K562 (cell line): ENCODE results near the gene BPTF. TPM values are rescaled to one million over a fixed set of nuclear protein-coding genes. Genes with fewer than 3 reads are reported as not detected.

Source experiments
- CBFA2T3 ChIP-seq: fragments of 450-650 bp; IDR thresholded peaks from 2 replicates; pipeline ENCODE4 v1.6.1; 2017
- CXXC5 ChIP-seq: fragments of 250-450 bp; sonication (Bioruptor Pico); IDR thresholded peaks from 2 replicates; pipeline ENCODE4 v1.8.0; 2022; ENCODE audit warnings: inconsistent platforms, mild to moderate bottlenecking, moderate library complexity
- EGR1 ChIP-seq: fragments of 450-650 bp; conservative IDR thresholded peaks from 2 replicates; pipeline ENCODE4 v1.6.1; 2017; ENCODE audit warnings: mild to moderate bottlenecking
- ERF ChIP-seq: fragments of 450-650 bp; formaldehyde crosslinking; IDR thresholded peaks from 2 replicates; pipeline ENCODE4 v1.4.0; 2020; ENCODE audit warnings: mild to moderate bottlenecking, mixed read lengths
- FOXP1 ChIP-seq: sonication (generic); formaldehyde crosslinking; IDR thresholded peaks from 2 replicates; pipeline ENCODE4 v1.8.0; 2022; ENCODE audit warnings: mild to moderate bottlenecking, missing genetic modification reagents
- GATA2 ChIP-seq: sonication (generic); formaldehyde crosslinking; IDR thresholded peaks from 2 replicates; pipeline ENCODE4 v1.4.0; 2020; ENCODE audit warnings: mild to moderate bottlenecking, missing genetic modification reagents
- GATAD2A ChIP-seq: fragments of 450-650 bp; IDR thresholded peaks from 2 replicates; pipeline ENCODE4 v1.6.1; 2017
- HDAC1 ChIP-seq, 2 experiments: fragments of 450-650 bp; IDR thresholded peaks; 2 replicates each; pipeline ENCODE4 v1.6.1; 2016 to 2017; ENCODE audit warnings: inconsistent platforms in 1 of 2, mild to moderate bottlenecking in 1 of 2, moderate library complexity in 1 of 2
- HDAC2 ChIP-seq: fragments of 450-650 bp; IDR thresholded peaks from 2 replicates; pipeline ENCODE4 v1.6.1; 2016; ENCODE audit warnings: mild to moderate bottlenecking
- IRF9 ChIP-seq: fragments of 450-650 bp; IDR thresholded peaks from 2 replicates; pipeline ENCODE4 v1.6.1; 2016; ENCODE audit warnings: missing biosample characterization, missing genetic modification characterization
- KLF10 ChIP-seq: fragments of 250-450 bp; sonication (Bioruptor Pico); IDR thresholded peaks from 2 replicates; pipeline ENCODE4 v1.6.1; 2021; ENCODE audit warnings: matching md5 sums
- L3MBTL2 ChIP-seq: fragments of 450-650 bp; IDR thresholded peaks from 2 replicates; pipeline ENCODE4 v1.6.1; 2016; ENCODE audit warnings: mild to moderate bottlenecking, moderate library complexity
- MCM3 ChIP-seq: fragments of 450-650 bp; IDR thresholded peaks from 2 replicates; pipeline ENCODE4 v1.6.1; 2016
- NBN ChIP-seq: fragments of 450-650 bp; IDR thresholded peaks from 2 replicates; pipeline ENCODE4 v1.6.1; 2016; ENCODE audit warnings: low read depth, mild to moderate bottlenecking
- POLR2A ChIP-seq: fragments of 450-650 bp; conservative IDR thresholded peaks from 2 replicates; pipeline ENCODE4 v1.6.1; 2016
- PRMT5 ChIP-seq: sonication (generic); formaldehyde crosslinking; IDR thresholded peaks from 2 replicates; pipeline ENCODE4 v1.5.0; 2020; ENCODE audit warnings: missing genetic modification reagents
- RNF2 ChIP-seq: sonication (generic); IDR thresholded peaks from 2 replicates; pipeline ENCODE4 v1.6.1; 2016
- SMARCB1 ChIP-seq: IDR thresholded peaks from 2 replicates; pipeline ENCODE4 v1.6.1; 2011; ENCODE audit warnings: improper control_type of control experiment, low read depth; ENCODE audit not compliant: insufficient read length
- SMC3 ChIP-seq: conservative IDR thresholded peaks from 2 replicates; pipeline ENCODE4 v1.6.1; 2011; ENCODE audit warnings: low read depth, low read length, improper control_type of control experiment; ENCODE audit not compliant: insufficient read depth
- ZFP1 ChIP-seq: fragments of 450-650 bp; formaldehyde crosslinking; IDR thresholded peaks from 2 replicates; pipeline ENCODE4 v1.4.0; 2020; ENCODE audit warnings: mild to moderate bottlenecking, mixed read lengths
- ZNF146 ChIP-seq: IDR thresholded peaks from one replicate; pipeline ENCODE4 v1.6.1; 2018; ENCODE audit warnings: missing compliant biosample characterization; ENCODE audit not compliant: unreplicated experiment
- ZNF41 ChIP-seq: fragments of 250-450 bp; sonication (Bioruptor Pico); conservative IDR thresholded peaks from 2 replicates; pipeline ENCODE4 v1.4.0; 2020; ENCODE audit warnings: mild to moderate bottlenecking
- ZNF707 ChIP-seq: fragments of 250-450 bp; sonication (Bioruptor Pico); conservative IDR thresholded peaks from 2 replicates; pipeline ENCODE4 v1.8.0; 2022; ENCODE audit warnings: inconsistent platforms, mild to moderate bottlenecking, moderate library complexity
- polyA plus RNA-seq, 8 experiments: library from polyadenylated mRNA; depleted of rRNA in 4 of 8; stranded (reverse) in 5 of 8; unstranded in 3 of 8; fragments of >200 nt; fragmentation: Nextera tagmentation in 2 of 8; fragmentation: Illumina TruSeq in 1 of 8; extraction: Ambion mirVana in 2 of 8; extraction: Trizol in 1 of 8; gene quantifications; 2 replicates each; pipeline versions ENCODE4 v1.2.1 to v1.2.3, GENCODE V29; 2011 to 2014; ENCODE audit warnings: inconsistent platforms in 1 of 8, missing spikeins in 1 of 8
- total RNA-seq, 7 experiments: library from RNA; depleted of rRNA in 6 of 7; stranded (reverse); fragments of >200 nt in 6 of 7; fragmentation: Illumina TruSeq in 2 of 7; extraction: Trizol in 2 of 7; gene quantifications; 2 replicates each; pipeline versions ENCODE4 v1.2.1 to v1.2.3, GENCODE V29; 2011 to 2021; ENCODE audit warnings: low replicate concordance in 1 of 7
- TF ChIP-seq, protein P1 (sequence below): fragments of 450-650 bp; IDR thresholded peaks from 2 replicates; pipeline ENCODE4 v1.7.1; 2018; ENCODE audit warnings: mild to moderate bottlenecking, low read depth; ENCODE audit not compliant: partially characterized antibody
- TF ChIP-seq, protein P2 (sequence below): fragments of 250-450 bp; sonication (Bioruptor Pico); IDR thresholded peaks from 2 replicates; pipeline ENCODE4 v1.8.0; 2022; ENCODE audit warnings: inconsistent platforms, mild to moderate bottlenecking, moderate library complexity, borderline replicate concordance
- TF ChIP-seq, protein P3 (sequence below): fragments of 450-650 bp; formaldehyde crosslinking; IDR thresholded peaks from 2 replicates; pipeline ENCODE4 v1.4.0; 2022; ENCODE audit warnings: mild to moderate bottlenecking, moderate library complexity

The BPTF gene
- total and polyA plus RNA-seq, 9 of the 15 experiments (the other 6 are each of a cell fraction or from before 2014, with no cell fraction given), result 12.5 to 52.1 (median 26.9) TPM

DNA sequence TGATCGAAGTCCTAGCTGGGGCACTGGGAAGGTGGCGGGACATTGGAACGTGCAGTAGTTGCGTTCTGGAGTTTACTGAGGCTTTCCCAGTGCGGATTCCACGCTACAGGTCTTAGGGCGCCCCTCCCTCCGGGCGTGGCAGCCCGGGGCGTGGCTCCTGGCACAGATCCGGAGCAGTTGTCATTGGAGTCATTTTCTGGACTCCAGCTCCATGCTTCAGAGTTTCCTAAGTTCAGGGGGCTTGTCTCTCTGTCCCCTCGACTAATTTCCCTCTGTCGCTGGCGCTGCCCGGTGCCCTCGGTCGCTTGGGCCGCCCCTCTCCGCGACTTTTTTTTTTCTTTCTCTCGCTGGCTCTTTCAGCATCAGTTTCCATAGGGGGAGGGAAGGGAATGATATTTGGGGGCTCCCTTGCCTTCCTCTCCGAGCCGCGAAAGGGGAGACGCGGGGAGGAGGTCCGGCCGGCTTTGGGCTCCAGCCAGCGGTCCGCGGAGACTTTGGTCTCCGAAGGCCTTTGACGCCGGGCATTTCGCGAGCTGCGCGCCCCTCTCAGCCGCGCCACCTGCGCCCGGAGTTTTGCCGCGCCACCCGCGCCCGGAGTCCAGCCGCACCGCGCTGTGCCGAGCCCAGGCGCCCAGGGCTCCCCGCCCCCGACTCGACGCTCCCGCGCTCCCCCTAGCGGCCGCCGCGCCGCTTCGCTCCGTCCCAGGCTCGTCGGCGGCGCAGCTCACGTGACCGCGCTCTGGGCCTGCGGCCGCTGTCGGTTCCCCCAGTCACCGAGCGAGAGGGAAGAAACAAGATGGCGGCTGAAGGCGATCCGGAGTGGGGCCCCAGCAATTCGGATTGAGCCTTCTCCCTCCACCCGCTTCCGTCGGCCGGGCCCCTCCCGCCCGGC is at the start of gene BPTF (continued):
- TF ChIP-seq ZNF707 (CRISPR knock-in tag) (no peak), ZNF41 (CRISPR knock-in tag) (no peak), SMC3 (peak; percentile 62), MCM3 (no peak), EGR1 (peak; percentile 55), SMARCB1 (no peak), NBN (no peak), HDAC2 (0 out of 2 replicates have a peak, but pooled peaks have one; percentile 21), POLR2A (peak; percentile 70), PRMT5 (CRISPR knock-in tag) (no peak), GATAD2A (peak; percentile 78; the same call in 1 of the 2 replicates), HDAC1 (IDR thresholded peaks at IDR 0.05) (no peak; a peak in 1 of 4 replicates), GATA2 (no peak), ERF (CRISPR knock-in tag) (peak; percentile 85; the same call in 1 of the 2 replicates), FOXP1 (CRISPR knock-in tag) (peak; percentile 93), RNF2 (0 out of 2 replicates have a peak, but pooled peaks have one; percentile 41), IRF9 (no peak), ZNF146 (CRISPR knock-in tag) (no peak), CXXC5 (CRISPR knock-in tag) (peak; percentile 98), L3MBTL2 (0 out of 2 replicates have a peak, but pooled peaks have one; percentile 34), KLF10 (CRISPR knock-in tag) (no peak), ZFP1 (no peak), CBFA2T3 (no peak)
- TF ChIP-seq, protein P1, sequence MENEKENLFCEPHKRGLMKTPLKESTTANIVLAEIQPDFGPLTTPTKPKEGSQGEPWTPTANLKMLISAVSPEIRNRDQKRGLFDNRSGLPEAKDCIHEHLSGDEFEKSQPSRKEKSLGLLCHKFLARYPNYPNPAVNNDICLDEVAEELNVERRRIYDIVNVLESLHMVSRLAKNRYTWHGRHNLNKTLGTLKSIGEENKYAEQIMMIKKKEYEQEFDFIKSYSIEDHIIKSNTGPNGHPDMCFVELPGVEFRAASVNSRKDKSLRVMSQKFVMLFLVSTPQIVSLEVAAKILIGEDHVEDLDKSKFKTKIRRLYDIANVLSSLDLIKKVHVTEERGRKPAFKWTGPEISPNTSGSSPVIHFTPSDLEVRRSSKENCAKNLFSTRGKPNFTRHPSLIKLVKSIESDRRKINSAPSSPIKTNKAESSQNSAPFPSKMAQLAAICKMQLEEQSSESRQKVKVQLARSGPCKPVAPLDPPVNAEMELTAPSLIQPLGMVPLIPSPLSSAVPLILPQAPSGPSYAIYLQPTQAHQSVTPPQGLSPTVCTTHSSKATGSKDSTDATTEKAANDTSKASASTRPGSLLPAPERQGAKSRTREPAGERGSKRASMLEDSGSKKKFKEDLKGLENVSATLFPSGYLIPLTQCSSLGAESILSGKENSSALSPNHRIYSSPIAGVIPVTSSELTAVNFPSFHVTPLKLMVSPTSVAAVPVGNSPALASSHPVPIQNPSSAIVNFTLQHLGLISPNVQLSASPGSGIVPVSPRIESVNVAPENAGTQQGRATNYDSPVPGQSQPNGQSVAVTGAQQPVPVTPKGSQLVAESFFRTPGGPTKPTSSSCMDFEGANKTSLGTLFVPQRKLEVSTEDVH, result peak; percentile 23
- TF ChIP-seq, protein P2, sequence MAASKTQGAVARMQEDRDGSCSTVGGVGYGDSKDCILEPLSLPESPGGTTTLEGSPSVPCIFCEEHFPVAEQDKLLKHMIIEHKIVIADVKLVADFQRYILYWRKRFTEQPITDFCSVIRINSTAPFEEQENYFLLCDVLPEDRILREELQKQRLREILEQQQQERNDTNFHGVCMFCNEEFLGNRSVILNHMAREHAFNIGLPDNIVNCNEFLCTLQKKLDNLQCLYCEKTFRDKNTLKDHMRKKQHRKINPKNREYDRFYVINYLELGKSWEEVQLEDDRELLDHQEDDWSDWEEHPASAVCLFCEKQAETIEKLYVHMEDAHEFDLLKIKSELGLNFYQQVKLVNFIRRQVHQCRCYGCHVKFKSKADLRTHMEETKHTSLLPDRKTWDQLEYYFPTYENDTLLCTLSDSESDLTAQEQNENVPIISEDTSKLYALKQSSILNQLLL (CRISPR knock-in tag), result no peak
- TF ChIP-seq, protein P3, sequence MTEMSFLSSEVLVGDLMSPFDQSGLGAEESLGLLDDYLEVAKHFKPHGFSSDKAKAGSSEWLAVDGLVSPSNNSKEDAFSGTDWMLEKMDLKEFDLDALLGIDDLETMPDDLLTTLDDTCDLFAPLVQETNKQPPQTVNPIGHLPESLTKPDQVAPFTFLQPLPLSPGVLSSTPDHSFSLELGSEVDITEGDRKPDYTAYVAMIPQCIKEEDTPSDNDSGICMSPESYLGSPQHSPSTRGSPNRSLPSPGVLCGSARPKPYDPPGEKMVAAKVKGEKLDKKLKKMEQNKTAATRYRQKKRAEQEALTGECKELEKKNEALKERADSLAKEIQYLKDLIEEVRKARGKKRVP (CRISPR knock-in tag), result no peak
